ENCODE results near the gene UPP2.

The UPP2 gene

GRCh38 chr2:158095912-158096311, 5.8 kb upstream of the UPP2 start:
- H3K36me3 Mint-ChIP-seq = no peaks in the 10 kb centered on the region
- no peaks in the 10 kb centered on the region for H3K9me3 Mint-ChIP-seq
- CTCF ChIA-PET = no interaction called here
- H3K4me3 Mint-ChIP-seq = no peak overlapping the region
- no peaks in the 10 kb centered on the region for H3K4me1 Mint-ChIP-seq
- no peak overlapping the region for H3K27ac Mint-ChIP-seq
- H3K27me3 Mint-ChIP-seq = no peaks in the 10 kb centered on the region
- DNase-seq = no peak

GRCh38 chr2:158097481-158097880, 4.2 kb upstream of the UPP2 start:
- Mint-ChIP-seq H3K4me1 (no peaks in the 10 kb centered on the region), H3K4me3 (no peak overlapping the region), H3K27me3 (no peaks in the 10 kb centered on the region), H3K36me3 (no peaks in the 10 kb centered on the region), H3K9me3 (no peaks in the 10 kb centered on the region), H3K27ac (no peak overlapping the region)
- CTCF ChIA-PET = no interaction called here
- no peak for DNase-seq

GRCh38 chr2:158098178-158098577, 3.5 kb upstream of the UPP2 start:
- no peaks in the 10 kb centered on the region for H3K4me1 Mint-ChIP-seq
- H3K36me3 Mint-ChIP-seq = no peaks in the 10 kb centered on the region
- H3K27me3 Mint-ChIP-seq = no peaks in the 10 kb centered on the region
- no peaks in the 10 kb centered on the region for H3K9me3 Mint-ChIP-seq
- H3K4me3 Mint-ChIP-seq = no peak overlapping the region
- no peak for DNase-seq
- CTCF ChIA-PET = no interaction called here
- H3K27ac Mint-ChIP-seq = no peak overlapping the region

GRCh38 chr2:158099716-158100115, 2.0 kb upstream of the UPP2 start:
- CTCF ChIA-PET = no interaction called here
- DNase-seq = no peak
- Mint-ChIP-seq H3K9me3 (no peaks in the 10 kb centered on the region), H3K36me3 (no peaks in the 10 kb centered on the region), H3K27me3 (no peaks in the 10 kb centered on the region), H3K4me1 (no peaks in the 10 kb centered on the region), H3K27ac (no peak overlapping the region), H3K4me3 (no peak overlapping the region)

GRCh38 chr2:158100411-158100810, 1.3 kb upstream of the UPP2 start:
- Mint-ChIP-seq H3K27me3 (no peaks in the 10 kb centered on the region), H3K9me3 (no peaks in the 10 kb centered on the region), H3K4me1 (no peaks in the 10 kb centered on the region), H3K27ac (no peak overlapping the region), H3K4me3 (no peak overlapping the region), H3K36me3 (no peaks in the 10 kb centered on the region)
- CTCF ChIA-PET = no interaction called here
- no peak for DNase-seq

GRCh38 chr2:158102446-158102845, 770 bp downstream of the UPP2 start:
- no peaks in the 10 kb centered on the region for H3K36me3 Mint-ChIP-seq
- peaks cover 2% of the 10 kb centered on the region for H3K27me3 Mint-ChIP-seq
- no peak for DNase-seq
- CTCF ChIA-PET = no interaction called here
- H3K4me1 Mint-ChIP-seq = no peaks in the 10 kb centered on the region
- H3K27ac Mint-ChIP-seq = no peak overlapping the region
- H3K9me3 Mint-ChIP-seq = no peaks in the 10 kb centered on the region
- H3K4me3 Mint-ChIP-seq = no peak overlapping the region

GRCh38 chr2:158103411-158104012, 1.8 kb downstream of the UPP2 start:
- H3K9me3 Mint-ChIP-seq = no peaks in the 10 kb centered on the region
- H3K36me3 Mint-ChIP-seq = no peaks in the 10 kb centered on the region
- H3K27me3 Mint-ChIP-seq = peaks cover 3% of the 10 kb centered on the region
- no peaks in the 10 kb centered on the region for H3K4me1 Mint-ChIP-seq
- CTCF ChIA-PET = no interaction called here
- H3K4me3 Mint-ChIP-seq = no peak overlapping the region
- DNase-seq = no peak
- no peak overlapping the region for H3K27ac Mint-ChIP-seq

- H3K4me3 Mint-ChIP-seq = no peak overlapping the region
- H3K36me3 Mint-ChIP-seq = no peaks in the 10 kb centered on the region
- H3K9me3 Mint-ChIP-seq = no peaks in the 10 kb centered on the region
- no peak overlapping the region for H3K27ac Mint-ChIP-seq
- peaks cover 3% of the 10 kb centered on the region for H3K27me3 Mint-ChIP-seq
- DNase-seq = no peak
- CTCF ChIA-PET = no interaction called here
- no peaks in the 10 kb centered on the region for H3K4me1 Mint-ChIP-seq
Observed at GRCh38 chr2:158104903-158105302, 3.2 kb downstream of the UPP2 start.

- peaks cover 3% of the 10 kb centered on the region for H3K27me3 Mint-ChIP-seq
- DNase-seq = no peak
- CTCF ChIA-PET = interaction anchor here (0.6 kb wide), 1 partner anchor 713 kb away, joined by 3 read pairs; no protein-coding TSS in a partner anchor
- H3K36me3 Mint-ChIP-seq = no peaks in the 10 kb centered on the region
- no peaks in the 10 kb centered on the region for H3K4me1 Mint-ChIP-seq
- H3K27ac Mint-ChIP-seq = no peak overlapping the region
- H3K4me3 Mint-ChIP-seq = no peak overlapping the region
- H3K9me3 Mint-ChIP-seq = no peaks in the 10 kb centered on the region
Observed at GRCh38 chr2:158112992-158113391, 11.3 kb downstream of the UPP2 start.

- Mint-ChIP-seq H3K27me3 (peaks cover 3% of the 10 kb centered on the region), H3K9me3 (no peaks in the 10 kb centered on the region), H3K4me3 (no peak overlapping the region), H3K36me3 (no peaks in the 10 kb centered on the region), H3K27ac (no peak overlapping the region), H3K4me1 (no peaks in the 10 kb centered on the region)
- CTCF ChIA-PET = no interaction called here
- no peak for DNase-seq
Observed at GRCh38 chr2:158113741-158114295, 12.1 kb downstream of the UPP2 start.

GRCh38 chr2:158114516-158114915, 12.8 kb downstream of the UPP2 start:
- H3K27me3 Mint-ChIP-seq = peaks cover 3% of the 10 kb centered on the region
- CTCF ChIA-PET = no interaction called here
- no peak for DNase-seq
- H3K4me1 Mint-ChIP-seq = no peaks in the 10 kb centered on the region
- no peak overlapping the region for H3K4me3 Mint-ChIP-seq
- no peaks in the 10 kb centered on the region for H3K36me3 Mint-ChIP-seq
- no peaks in the 10 kb centered on the region for H3K9me3 Mint-ChIP-seq
- no peak overlapping the region for H3K27ac Mint-ChIP-seq

GRCh38 chr2:158115202-158115767, 13.6 kb downstream of the UPP2 start:
- H3K9me3 Mint-ChIP-seq = no peaks in the 10 kb centered on the region
- H3K4me3 Mint-ChIP-seq = no peak overlapping the region

GRCh38 chr2:158116936-158117335, 15.3 kb downstream of the UPP2 start:
- Mint-ChIP-seq H3K27ac (no peak overlapping the region), H3K4me1 (no peaks in the 10 kb centered on the region), H3K27me3 (peaks cover 7% of the 10 kb centered on the region), H3K9me3 (no peaks in the 10 kb centered on the region), H3K4me3 (no peak overlapping the region), H3K36me3 (no peaks in the 10 kb centered on the region)
- no peak for DNase-seq
- CTCF ChIA-PET = no interaction called here

More at GRCh38 chr2:158115202-158115767, 13.6 kb downstream of the UPP2 start:
- no peaks in the 10 kb centered on the region for H3K36me3 Mint-ChIP-seq
- CTCF ChIA-PET = no interaction called here
- H3K27ac Mint-ChIP-seq = no peak overlapping the region
- peaks cover 3% of the 10 kb centered on the region for H3K27me3 Mint-ChIP-seq
- H3K4me1 Mint-ChIP-seq = no peaks in the 10 kb centered on the region
- DNase-seq = no peak

GRCh38 chr2:158120102-158120501, 18.4 kb downstream of the UPP2 start:
- Mint-ChIP-seq H3K27ac (no peak overlapping the region), H3K27me3 (peaks cover 19% of the 10 kb centered on the region), H3K4me1 (no peaks in the 10 kb centered on the region), H3K9me3 (no peaks in the 10 kb centered on the region), H3K4me3 (no peak overlapping the region), H3K36me3 (no peaks in the 10 kb centered on the region)
- CTCF ChIA-PET = no interaction called here
- DNase-seq = no peak

Measured in activated naive CD4-positive, alpha-beta T cell treated with anti-CD3 and anti-CD28 coated beads, Interleukin-2, amount 10 ng/mL, durations not matched to agents 7 days and 5 days (primary cell).